BLaER1 (cell line): ENCODE measurements around the gene GRP.

Experiments
- H3K27ac ChIP-seq: shearing (Covaris generic); formaldehyde crosslinking; 2 replicates; pipeline ENCODE4 v1.8.1; 2022
- H3K27me3 ChIP-seq: shearing (Covaris generic); formaldehyde crosslinking; 2 replicates; pipeline ENCODE4 v1.8.1; 2022
- H3K36me3 ChIP-seq: shearing (Covaris generic); formaldehyde crosslinking; 2 replicates; pipeline ENCODE4 v1.8.1; 2022
- H3K4me1 ChIP-seq: shearing (Covaris generic); formaldehyde crosslinking; 2 replicates; pipeline ENCODE4 v1.8.1; 2022
- H3K4me2 ChIP-seq: shearing (Covaris generic); formaldehyde crosslinking; 2 replicates; pipeline ENCODE4 v1.8.1; 2022
- H3K4me3 ChIP-seq: shearing (Covaris generic); formaldehyde crosslinking; 2 replicates; pipeline ENCODE4 v1.8.1; 2022
- H3K9ac ChIP-seq: shearing (Covaris generic); formaldehyde crosslinking; 2 replicates; pipeline ENCODE4 v1.8.1; 2022
- H3K9me3 ChIP-seq: shearing (Covaris generic); formaldehyde crosslinking; 2 replicates; pipeline ENCODE4 v1.8.1; 2022
- H4K20me1 ChIP-seq: shearing (Covaris generic); formaldehyde crosslinking; 2 replicates; pipeline ENCODE4 v1.8.1; 2022
- Cebpa-rat ChIP-seq: shearing (Covaris generic); IDR thresholded peaks from 2 replicates; pipeline ENCODE4 v1.8.1; 2022

Gene GRP

GRCh38 chr18:59219672-59220163, at the start of gene GRP:
GRP (plus strand) TSS chr18:59220158; CDS start chr18:59220266, 108 bp downstream.
- Histone ChIP-seq H3K36me3 (no peaks in the 10 kb centered on the region), H3K27ac (no peak within 1 kb of the TSS), H3K9ac (no peak within 1 kb of the TSS), H3K9me3 (peaks cover 22% of the 10 kb centered on the region), H3K27me3 (no peaks in the 10 kb centered on the region), H3K4me3 (no peak within 1 kb of the TSS), H3K4me1 (peaks cover 11% of the 10 kb centered on the region), H3K4me2 (no peak within 1 kb of the TSS), H4K20me1 (no peaks in the 10 kb centered on the region)
- TF ChIP-seq Cebpa-rat, result no peak

- Histone ChIP-seq H3K4me3 (no peak overlapping the region), H3K27ac (no peak overlapping the region), H3K9me3 (peaks cover 24% of the 10 kb centered on the region), H3K9ac (no peak overlapping the region), H4K20me1 (no peaks in the 10 kb centered on the region), H3K4me1 (no peaks in the 10 kb centered on the region), H3K36me3 (no peaks in the 10 kb centered on the region), H3K27me3 (no peaks in the 10 kb centered on the region), H3K4me2 (no peak overlapping the region)
- no peak for TF ChIP-seq Cebpa-rat
These were observed 47.2 kb upstream of the GRP start for GRCh38 chr18:59172664-59173249.

- Histone ChIP-seq H3K27me3 (no peaks in the 10 kb centered on the region), H3K9me3 (peaks cover 15% of the 10 kb centered on the region), H3K4me1 (no peaks in the 10 kb centered on the region), H3K36me3 (no peaks in the 10 kb centered on the region), H3K4me2 (no peak overlapping the region), H3K4me3 (no peak overlapping the region), H3K27ac (no peak overlapping the region), H3K9ac (no peak overlapping the region), H4K20me1 (no peaks in the 10 kb centered on the region)
- no peak for TF ChIP-seq Cebpa-rat
These were observed 42.5 kb upstream of the GRP start for GRCh38 chr18:59177485-59177884.

- Histone ChIP-seq H3K4me3 (no peak overlapping the region), H3K4me2 (no peak overlapping the region)
- no peak for TF ChIP-seq Cebpa-rat
These were observed 39.7 kb upstream of the GRP start for GRCh38 chr18:59180150-59180845.

GRCh38 chr18:59182673-59183072, 37.3 kb upstream of the GRP start:
- no peak for TF ChIP-seq Cebpa-rat
- H3K4me3 ChIP-seq, result no peak overlapping the region
- H3K4me1 ChIP-seq, result no peaks in the 10 kb centered on the region
- no peaks in the 10 kb centered on the region for H3K27me3 ChIP-seq
- no peak overlapping the region for H3K27ac ChIP-seq
- H4K20me1 ChIP-seq, result no peaks in the 10 kb centered on the region
- no peak overlapping the region for H3K4me2 ChIP-seq
- H3K36me3 ChIP-seq, result no peaks in the 10 kb centered on the region
- no peak overlapping the region for H3K9ac ChIP-seq
- no peaks in the 10 kb centered on the region for H3K9me3 ChIP-seq

More at GRCh38 chr18:59180150-59180845, 39.7 kb upstream of the GRP start:
- Histone ChIP-seq H3K9ac (no peak overlapping the region), H4K20me1 (no peaks in the 10 kb centered on the region), H3K27ac (no peak overlapping the region), H3K27me3 (no peaks in the 10 kb centered on the region), H3K9me3 (no peaks in the 10 kb centered on the region), H3K4me1 (no peaks in the 10 kb centered on the region), H3K36me3 (no peaks in the 10 kb centered on the region)

- Histone ChIP-seq H3K4me1 (no peaks in the 10 kb centered on the region), H3K9ac (no peak overlapping the region), H3K9me3 (no peaks in the 10 kb centered on the region; the same call in 1 of the 2 replicates), H3K36me3 (no peaks in the 10 kb centered on the region), H3K4me3 (no peak overlapping the region), H3K4me2 (no peak overlapping the region), H4K20me1 (no peaks in the 10 kb centered on the region), H3K27ac (no peak overlapping the region), H3K27me3 (no peaks in the 10 kb centered on the region)
- TF ChIP-seq Cebpa-rat, result no peak
These were observed 30.9 kb upstream of the GRP start for GRCh38 chr18:59189008-59189407.

GRCh38 chr18:59189746-59190145, 30.2 kb upstream of the GRP start:
- Histone ChIP-seq H4K20me1 (no peaks in the 10 kb centered on the region), H3K27me3 (no peaks in the 10 kb centered on the region), H3K9ac (no peak overlapping the region), H3K36me3 (no peaks in the 10 kb centered on the region), H3K4me2 (no peak overlapping the region), H3K4me3 (no peak overlapping the region), H3K27ac (no peak overlapping the region), H3K9me3 (no peaks in the 10 kb centered on the region; the same call in 1 of the 2 replicates), H3K4me1 (no peaks in the 10 kb centered on the region)
- no peak for TF ChIP-seq Cebpa-rat

- Histone ChIP-seq H3K4me3 (no peak overlapping the region), H4K20me1 (no peaks in the 10 kb centered on the region), H3K27ac (no peak overlapping the region), H3K4me1 (no peaks in the 10 kb centered on the region), H3K27me3 (no peaks in the 10 kb centered on the region), H3K4me2 (no peak overlapping the region), H3K9me3 (no peaks in the 10 kb centered on the region), H3K36me3 (no peaks in the 10 kb centered on the region), H3K9ac (no peak overlapping the region)
- TF ChIP-seq Cebpa-rat, result no peak
These were observed 23.7 kb upstream of the GRP start for GRCh38 chr18:59196161-59196725.

- Histone ChIP-seq H3K9ac (no peak overlapping the region), H4K20me1 (no peaks in the 10 kb centered on the region), H3K36me3 (no peaks in the 10 kb centered on the region), H3K9me3 (no peaks in the 10 kb centered on the region), H3K27ac (no peak overlapping the region), H3K4me1 (no peaks in the 10 kb centered on the region), H3K27me3 (no peaks in the 10 kb centered on the region), H3K4me2 (no peak overlapping the region), H3K4me3 (no peak overlapping the region)
- no peak for TF ChIP-seq Cebpa-rat
These were observed 22.3 kb upstream of the GRP start for GRCh38 chr18:59197636-59198035.

GRCh38 chr18:59198215-59198614, 21.7 kb upstream of the GRP start:
- H3K4me3 ChIP-seq, result no peak overlapping the region
- H3K9ac ChIP-seq, result no peak overlapping the region
- no peaks in the 10 kb centered on the region for H3K9me3 ChIP-seq
- no peaks in the 10 kb centered on the region for H3K36me3 ChIP-seq
- TF ChIP-seq Cebpa-rat, result no peak
- no peaks in the 10 kb centered on the region for H4K20me1 ChIP-seq
- H3K27ac ChIP-seq, result no peak overlapping the region
- no peaks in the 10 kb centered on the region for H3K4me1 ChIP-seq
- H3K27me3 ChIP-seq, result no peaks in the 10 kb centered on the region
- H3K4me2 ChIP-seq, result no peak overlapping the region
